Measurements from ENCODE around the gene CCT5.

The CCT5 gene

DNA sequence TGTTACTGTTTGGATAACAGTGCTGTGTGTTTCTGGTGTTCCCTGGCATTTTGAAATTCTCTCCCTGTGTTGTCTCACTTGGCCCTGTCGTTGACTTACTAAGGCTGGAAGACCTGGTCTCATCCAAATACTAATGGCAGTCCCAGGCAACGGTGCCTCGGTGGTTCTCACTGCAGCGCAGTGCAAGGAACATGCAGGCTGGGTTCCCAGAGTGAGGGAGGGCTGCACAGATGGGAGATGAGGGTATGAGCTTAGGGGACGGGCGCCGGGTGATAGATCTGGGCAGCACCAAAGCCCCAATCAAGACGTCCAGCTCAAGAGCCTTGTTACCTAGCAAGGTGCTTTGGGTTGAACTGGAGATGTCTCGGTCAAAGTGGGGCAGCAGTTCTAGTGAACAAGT lies 11.0 kb downstream of the CCT5 start (continued):
- TF ChIP-seq, protein P1, sequence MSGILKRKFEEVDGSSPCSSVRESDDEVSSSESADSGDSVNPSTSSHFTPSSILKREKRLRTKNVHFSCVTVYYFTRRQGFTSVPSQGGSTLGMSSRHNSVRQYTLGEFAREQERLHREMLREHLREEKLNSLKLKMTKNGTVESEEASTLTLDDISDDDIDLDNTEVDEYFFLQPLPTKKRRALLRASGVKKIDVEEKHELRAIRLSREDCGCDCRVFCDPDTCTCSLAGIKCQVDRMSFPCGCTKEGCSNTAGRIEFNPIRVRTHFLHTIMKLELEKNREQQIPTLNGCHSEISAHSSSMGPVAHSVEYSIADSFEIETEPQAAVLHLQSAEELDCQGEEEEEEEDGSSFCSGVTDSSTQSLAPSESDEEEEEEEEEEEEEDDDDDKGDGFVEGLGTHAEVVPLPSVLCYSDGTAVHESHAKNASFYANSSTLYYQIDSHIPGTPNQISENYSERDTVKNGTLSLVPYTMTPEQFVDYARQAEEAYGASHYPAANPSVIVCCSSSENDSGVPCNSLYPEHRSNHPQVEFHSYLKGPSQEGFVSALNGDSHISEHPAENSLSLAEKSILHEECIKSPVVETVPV (CRISPR knock-in tag; IDR thresholded peaks at IDR 0.05) = no peak
- TF ChIP-seq, protein P2, sequence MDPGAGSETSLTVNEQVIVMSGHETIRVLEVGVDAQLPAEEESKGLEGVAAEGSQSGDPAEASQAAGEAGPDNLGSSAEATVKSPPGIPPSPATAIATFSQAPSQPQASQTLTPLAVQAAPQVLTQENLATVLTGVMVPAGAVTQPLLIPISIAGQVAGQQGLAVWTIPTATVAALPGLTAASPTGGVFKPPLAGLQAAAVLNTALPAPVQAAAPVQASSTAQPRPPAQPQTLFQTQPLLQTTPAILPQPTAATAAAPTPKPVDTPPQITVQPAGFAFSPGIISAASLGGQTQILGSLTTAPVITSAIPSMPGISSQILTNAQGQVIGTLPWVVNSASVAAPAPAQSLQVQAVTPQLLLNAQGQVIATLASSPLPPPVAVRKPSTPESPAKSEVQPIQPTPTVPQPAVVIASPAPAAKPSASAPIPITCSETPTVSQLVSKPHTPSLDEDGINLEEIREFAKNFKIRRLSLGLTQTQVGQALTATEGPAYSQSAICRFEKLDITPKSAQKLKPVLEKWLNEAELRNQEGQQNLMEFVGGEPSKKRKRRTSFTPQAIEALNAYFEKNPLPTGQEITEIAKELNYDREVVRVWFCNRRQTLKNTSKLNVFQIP (CRISPR knock-in tag; IDR thresholded peaks at IDR 0.05; ENCODE audit: borderline replicate concordance, low read depth) = no peak

DNA sequence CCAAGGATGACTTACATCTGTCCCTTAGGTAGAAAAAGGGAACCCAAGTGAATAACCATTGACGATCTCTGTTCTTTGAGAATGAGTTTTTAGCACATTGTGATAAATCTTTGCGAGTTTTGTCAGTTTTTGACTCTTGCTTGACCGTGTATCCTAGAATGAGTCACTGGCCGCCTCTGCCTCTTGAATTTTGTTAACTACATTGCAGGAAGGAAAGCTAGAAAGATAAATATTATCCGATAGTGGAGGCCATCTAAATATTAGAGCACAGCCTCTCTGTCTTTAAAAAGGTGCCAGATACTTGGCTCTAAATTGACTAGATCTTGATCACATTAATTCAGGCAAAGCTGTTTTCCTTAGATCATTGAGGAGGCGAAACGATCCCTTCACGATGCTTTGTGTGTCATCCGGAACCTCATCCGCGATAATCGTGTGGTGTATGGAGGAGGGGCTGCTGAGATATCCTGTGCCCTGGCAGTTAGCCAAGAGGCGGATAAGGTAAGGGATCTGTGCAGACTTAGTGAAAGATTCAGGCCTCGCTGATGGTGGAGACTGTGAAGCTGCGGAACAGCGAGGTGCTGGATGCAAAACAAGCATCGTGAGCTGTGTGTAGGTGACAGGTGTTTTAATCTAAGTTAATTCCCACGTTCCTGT lies 12.2 kb downstream of the CCT5 start:
- ATAC-seq = no peak
- TF ChIP-seq TCF4 (CRISPR knock-in tag; IDR thresholded peaks at IDR 0.05; ENCODE audit: borderline replicate concordance) (no peak), ZFP3 (CRISPR knock-in tag; IDR thresholded peaks at IDR 0.05) (no peak), ARNTL (CRISPR knock-in tag; IDR thresholded peaks at IDR 0.05; ENCODE audit: borderline replicate concordance, low read depth) (no peak), CSDC2 (CRISPR knock-in tag; IDR thresholded peaks at IDR 0.05) (no peak), ZNF8 (CRISPR knock-in tag; IDR thresholded peaks at IDR 0.05) (no peak), ESRRG (CRISPR knock-in tag; IDR thresholded peaks at IDR 0.05) (no peak), ZFP30 (CRISPR knock-in tag; IDR thresholded peaks at IDR 0.05) (no peak), ISL1 (CRISPR knock-in tag; IDR thresholded peaks at IDR 0.05) (no peak), SNAI2 (CRISPR knock-in tag; IDR thresholded peaks at IDR 0.05) (no peak), RARB (CRISPR knock-in tag; IDR thresholded peaks at IDR 0.05) (no peak)
- TF ChIP-seq, protein P1 (CRISPR knock-in tag; IDR thresholded peaks at IDR 0.05) = no peak
- TF ChIP-seq, protein P3, sequence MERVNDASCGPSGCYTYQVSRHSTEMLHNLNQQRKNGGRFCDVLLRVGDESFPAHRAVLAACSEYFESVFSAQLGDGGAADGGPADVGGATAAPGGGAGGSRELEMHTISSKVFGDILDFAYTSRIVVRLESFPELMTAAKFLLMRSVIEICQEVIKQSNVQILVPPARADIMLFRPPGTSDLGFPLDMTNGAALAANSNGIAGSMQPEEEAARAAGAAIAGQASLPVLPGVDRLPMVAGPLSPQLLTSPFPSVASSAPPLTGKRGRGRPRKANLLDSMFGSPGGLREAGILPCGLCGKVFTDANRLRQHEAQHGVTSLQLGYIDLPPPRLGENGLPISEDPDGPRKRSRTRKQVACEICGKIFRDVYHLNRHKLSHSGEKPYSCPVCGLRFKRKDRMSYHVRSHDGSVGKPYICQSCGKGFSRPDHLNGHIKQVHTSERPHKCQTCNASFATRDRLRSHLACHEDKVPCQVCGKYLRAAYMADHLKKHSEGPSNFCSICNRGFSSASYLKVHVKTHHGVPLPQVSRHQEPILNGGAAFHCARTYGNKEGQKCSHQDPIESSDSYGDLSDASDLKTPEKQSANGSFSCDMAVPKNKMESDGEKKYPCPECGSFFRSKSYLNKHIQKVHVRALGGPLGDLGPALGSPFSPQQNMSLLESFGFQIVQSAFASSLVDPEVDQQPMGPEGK (CRISPR knock-in tag; IDR thresholded peaks at IDR 0.05; ENCODE audit: borderline replicate concordance) = no peak
- TF ChIP-seq, protein P4, sequence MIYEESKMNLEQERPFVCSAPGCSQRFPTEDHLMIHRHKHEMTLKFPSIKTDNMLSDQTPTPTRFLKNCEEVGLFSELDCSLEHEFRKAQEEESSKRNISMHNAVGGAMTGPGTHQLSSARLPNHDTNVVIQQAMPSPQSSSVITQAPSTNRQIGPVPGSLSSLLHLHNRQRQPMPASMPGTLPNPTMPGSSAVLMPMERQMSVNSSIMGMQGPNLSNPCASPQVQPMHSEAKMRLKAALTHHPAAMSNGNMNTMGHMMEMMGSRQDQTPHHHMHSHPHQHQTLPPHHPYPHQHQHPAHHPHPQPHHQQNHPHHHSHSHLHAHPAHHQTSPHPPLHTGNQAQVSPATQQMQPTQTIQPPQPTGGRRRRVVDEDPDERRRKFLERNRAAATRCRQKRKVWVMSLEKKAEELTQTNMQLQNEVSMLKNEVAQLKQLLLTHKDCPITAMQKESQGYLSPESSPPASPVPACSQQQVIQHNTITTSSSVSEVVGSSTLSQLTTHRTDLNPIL (CRISPR knock-in tag; IDR thresholded peaks at IDR 0.05; ENCODE audit: low read depth) = no peak

DNA sequence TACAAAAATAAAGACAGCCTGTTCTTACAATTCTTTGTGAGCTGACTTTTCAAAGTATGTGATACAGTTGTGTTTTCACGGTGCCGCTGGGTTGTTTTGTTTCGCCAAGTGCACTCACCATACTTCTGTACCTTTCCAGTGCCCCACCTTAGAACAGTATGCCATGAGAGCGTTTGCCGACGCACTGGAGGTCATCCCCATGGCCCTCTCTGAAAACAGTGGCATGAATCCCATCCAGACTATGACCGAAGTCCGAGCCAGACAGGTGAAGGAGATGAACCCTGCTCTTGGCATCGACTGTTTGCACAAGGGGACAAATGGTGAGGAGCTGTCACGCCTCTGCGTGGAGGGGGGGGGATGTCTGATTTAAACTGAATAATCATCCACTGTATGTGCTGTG lies 12.9 kb downstream of the CCT5 start:
- TF ChIP-seq, protein P3 (CRISPR knock-in tag; IDR thresholded peaks at IDR 0.05; ENCODE audit: borderline replicate concordance) = no peak
- TF ChIP-seq ZNF565 (CRISPR knock-in tag; conservative IDR thresholded peaks at IDR 0.05; ENCODE audit: low read depth) (no peak), TCF4 (CRISPR knock-in tag; IDR thresholded peaks at IDR 0.05; ENCODE audit: borderline replicate concordance) (no peak), SNAI2 (CRISPR knock-in tag; IDR thresholded peaks at IDR 0.05) (no peak), ZNF8 (CRISPR knock-in tag; IDR thresholded peaks at IDR 0.05) (no peak), OSR1 (CRISPR knock-in tag; IDR thresholded peaks at IDR 0.05) (no peak), TOX (CRISPR knock-in tag; IDR thresholded peaks at IDR 0.05; ENCODE audit: borderline replicate concordance) (no peak), ESRRG (CRISPR knock-in tag; IDR thresholded peaks at IDR 0.05) (no peak), RARB (CRISPR knock-in tag; IDR thresholded peaks at IDR 0.05) (no peak), ZFP3 (CRISPR knock-in tag; IDR thresholded peaks at IDR 0.05) (no peak), PPARA (CRISPR knock-in tag; IDR thresholded peaks at IDR 0.05; ENCODE audit: borderline replicate concordance) (no peak), CSDC2 (CRISPR knock-in tag; IDR thresholded peaks at IDR 0.05) (no peak), ZC3H10 (CRISPR knock-in tag; IDR thresholded peaks at IDR 0.05) (no peak)
- TF ChIP-seq, protein P1 (CRISPR knock-in tag; IDR thresholded peaks at IDR 0.05) = no peak
- TF ChIP-seq, protein P5, sequence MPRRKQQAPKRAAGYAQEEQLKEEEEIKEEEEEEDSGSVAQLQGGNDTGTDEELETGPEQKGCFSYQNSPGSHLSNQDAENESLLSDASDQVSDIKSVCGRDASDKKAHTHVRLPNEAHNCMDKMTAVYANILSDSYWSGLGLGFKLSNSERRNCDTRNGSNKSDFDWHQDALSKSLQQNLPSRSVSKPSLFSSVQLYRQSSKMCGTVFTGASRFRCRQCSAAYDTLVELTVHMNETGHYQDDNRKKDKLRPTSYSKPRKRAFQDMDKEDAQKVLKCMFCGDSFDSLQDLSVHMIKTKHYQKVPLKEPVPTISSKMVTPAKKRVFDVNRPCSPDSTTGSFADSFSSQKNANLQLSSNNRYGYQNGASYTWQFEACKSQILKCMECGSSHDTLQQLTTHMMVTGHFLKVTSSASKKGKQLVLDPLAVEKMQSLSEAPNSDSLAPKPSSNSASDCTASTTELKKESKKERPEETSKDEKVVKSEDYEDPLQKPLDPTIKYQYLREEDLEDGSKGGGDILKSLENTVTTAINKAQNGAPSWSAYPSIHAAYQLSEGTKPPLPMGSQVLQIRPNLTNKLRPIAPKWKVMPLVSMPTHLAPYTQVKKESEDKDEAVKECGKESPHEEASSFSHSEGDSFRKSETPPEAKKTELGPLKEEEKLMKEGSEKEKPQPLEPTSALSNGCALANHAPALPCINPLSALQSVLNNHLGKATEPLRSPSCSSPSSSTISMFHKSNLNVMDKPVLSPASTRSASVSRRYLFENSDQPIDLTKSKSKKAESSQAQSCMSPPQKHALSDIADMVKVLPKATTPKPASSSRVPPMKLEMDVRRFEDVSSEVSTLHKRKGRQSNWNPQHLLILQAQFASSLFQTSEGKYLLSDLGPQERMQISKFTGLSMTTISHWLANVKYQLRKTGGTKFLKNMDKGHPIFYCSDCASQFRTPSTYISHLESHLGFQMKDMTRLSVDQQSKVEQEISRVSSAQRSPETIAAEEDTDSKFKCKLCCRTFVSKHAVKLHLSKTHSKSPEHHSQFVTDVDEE (CRISPR knock-in tag; IDR thresholded peaks at IDR 0.05) = no peak
- TF ChIP-seq, protein P4 (CRISPR knock-in tag; IDR thresholded peaks at IDR 0.05; ENCODE audit: low read depth) = no peak
- ATAC-seq = no peak

Measured in SK-N-SH treated with all-trans-retinoic acid at 6 μM for 48 hours (cell line).